GM19328 (cell line): ENCODE results near the gene PCDHGA7.
A peak's percentile ranks its signal among the peaks of the same experiment; 100 is the strongest.
"Not testable (repeated sequence)": the region's sequence is repeated elsewhere in the genome, so short reads cannot be mapped to it uniquely, and the experiment has no call there.

ENCODE experiments used
- ATAC-seq: cut with Tn5 transposase; IDR thresholded peaks from one replicate; pipeline ENCODE4 v1.9.1; 2021; ENCODE audit warnings: mild to moderate bottlenecking, moderate library complexity; ENCODE audit not compliant: unreplicated experiment

Gene PCDHGA7

GRCh38 chr5:141422742-141423291 lies 40.3 kb downstream of the PCDHGA7 start:
- ATAC-seq: no peak

- ATAC-seq: no peak
These were observed 45.4 kb downstream of the PCDHGA7 start for GRCh38 chr5:141427783-141428426.

- peak; percentile 89 for ATAC-seq
These were observed 48.0 kb downstream of the PCDHGA7 start, which contains the start of gene PCDHGA12 for GRCh38 chr5:141430332-141431113. PCDHGA12 (plus strand) TSS chr5:141430507; CDS start chr5:141430760, 253 bp downstream.

GRCh38 chr5:141431286-141431685 lies 48.7 kb downstream of the PCDHGA7 start:
- ATAC-seq: no peak

GRCh38 chr5:141432308-141432707 lies 49.8 kb downstream of the PCDHGA7 start:
- not testable (repeated sequence) for ATAC-seq

- not testable (repeated sequence) for ATAC-seq
These were observed 50.2 kb downstream of the PCDHGA7 start for GRCh38 chr5:141432726-141433125.

GRCh38 chr5:141434006-141434405 lies 51.5 kb downstream of the PCDHGA7 start:
- no peak for ATAC-seq
